OCI-LY1 (cell line): ENCODE measurements around the gene SPANXD.

Experiments
- H2AFZ ChIP-seq: fragments of 200-600 bp; sonication (generic), shearing (Covaris generic); 2 replicates; pipeline ENCODE4 v1.6.0; 2014; ENCODE audit warnings: antibody characterized with exemption, mild to moderate bottlenecking, low read length
- H3F3A ChIP-seq: fragments of 200-600 bp; sonication (generic), shearing (Covaris generic); 2 replicates; pipeline ENCODE4 v1.6.0; 2014; ENCODE audit warnings: mild to moderate bottlenecking, antibody characterized with exemption, low read length, moderate library complexity; ENCODE audit not compliant: insufficient read depth
- H3K27ac ChIP-seq: fragments of 200-600 bp; sonication (generic); 2 replicates; pipeline ENCODE4 v1.5.1; 2014; ENCODE audit warnings: low read length, mixed run types, mild to moderate bottlenecking, low read depth; ENCODE audit not compliant: poor library complexity, severe bottlenecking
- H3K27me3 ChIP-seq: fragments of 200-600 bp; sonication (generic); 2 replicates; pipeline ENCODE4 v1.6.0; 2014; ENCODE audit warnings: antibody characterized with exemption, mild to moderate bottlenecking, low read length, moderate library complexity; ENCODE audit not compliant: insufficient read depth
- H3K36me3 ChIP-seq: fragments of 200-600 bp; sonication (generic); 2 replicates; pipeline ENCODE4 v1.6.1; 2014; ENCODE audit warnings: mild to moderate bottlenecking, antibody characterized with exemption, low read length, moderate library complexity, mixed read lengths; ENCODE audit not compliant: insufficient read depth
- H3K4me1 ChIP-seq: fragments of 200-600 bp; sonication (generic); 2 replicates; pipeline ENCODE4 v1.5.1; 2014; ENCODE audit warnings: mild to moderate bottlenecking, low read length, moderate library complexity; ENCODE audit not compliant: insufficient read depth, severe bottlenecking
- H3K4me2 ChIP-seq: fragments of 200-600 bp; sonication (generic), shearing (Covaris generic); 2 replicates; pipeline ENCODE4 v1.6.1; 2014; ENCODE audit warnings: low read length
- H3K4me3 ChIP-seq: fragments of 200-600 bp; sonication (generic); 2 replicates; pipeline ENCODE4 v1.5.1; 2014; ENCODE audit warnings: low read length, low read depth, mild to moderate bottlenecking, mixed read lengths; ENCODE audit not compliant: poor library complexity, severe bottlenecking
- H3K79me2 ChIP-seq: fragments of 200-600 bp; shearing (Covaris generic); 2 replicates; pipeline ENCODE4 v1.6.1; 2016; ENCODE audit warnings: mixed run types, low read length, mixed read lengths; ENCODE audit not compliant: insufficient read depth
- H3K9ac ChIP-seq: fragments of 200-600 bp; sonication (generic), shearing (Covaris generic); 2 replicates; pipeline ENCODE4 v1.6.1; 2014; ENCODE audit warnings: mild to moderate bottlenecking, low read length, mixed read lengths
- H3K9me2 ChIP-seq: fragments of 200-600 bp; sonication (generic), shearing (Covaris generic); 2 replicates; pipeline ENCODE4 v1.6.1; 2014; ENCODE audit warnings: low read depth, mild to moderate bottlenecking, low read length, mixed read lengths
- H3K9me3 ChIP-seq: fragments of 200-600 bp; shearing (Covaris generic); 2 replicates; pipeline ENCODE4 v1.6.1; 2014; ENCODE audit warnings: low read length, mixed read lengths
- H4K20me1 ChIP-seq: fragments of 200-600 bp; sonication (generic), shearing (Covaris generic); 2 replicates; pipeline ENCODE4 v1.6.0; 2016; ENCODE audit warnings: mild to moderate bottlenecking, low read length; ENCODE audit not compliant: insufficient read depth
- CTCF ChIP-seq: fragments of 200-600 bp; sonication (generic), shearing (Covaris generic); IDR thresholded peaks from 2 replicates; pipeline ENCODE4 v1.5.1; 2017; ENCODE audit warnings: mild to moderate bottlenecking, antibody characterized with exemption, low read length, moderate library complexity, mixed read lengths
- EZH2 ChIP-seq: fragments of 200-600 bp; sonication (generic), shearing (Covaris generic); IDR thresholded peaks from 2 replicates; pipeline ENCODE4 v1.8.0; 2017; ENCODE audit warnings: borderline replicate concordance, mixed run types, mild to moderate bottlenecking, antibody characterized with exemption, low read length, moderate library complexity, mixed read lengths

Gene SPANXD

GRCh38 chrX:141668371-141668770 is 30.2 kb downstream of the SPANXD start:
- H3K9me3 ChIP-seq: no peaks in the 10 kb centered on the region
- H3K79me2 ChIP-seq: no peaks in the 10 kb centered on the region
- H3F3A ChIP-seq: no peaks in the 10 kb centered on the region
- no peak overlapping the region for H3K4me3 ChIP-seq
- H3K36me3 ChIP-seq: no peaks in the 10 kb centered on the region
- H4K20me1 ChIP-seq: no peaks in the 10 kb centered on the region
- H3K27me3 ChIP-seq: no peaks in the 10 kb centered on the region
- H3K4me2 ChIP-seq: no peak overlapping the region
- H3K9me2 ChIP-seq: no peaks in the 10 kb centered on the region
- H3K9ac ChIP-seq: no peak overlapping the region
- no peak for TF ChIP-seq CTCF
- no peak for TF ChIP-seq EZH2
- no peak overlapping the region for H3K27ac ChIP-seq
- H3K4me1 ChIP-seq: no peaks in the 10 kb centered on the region
- no peak overlapping the region for H2AFZ ChIP-seq

DNA sequence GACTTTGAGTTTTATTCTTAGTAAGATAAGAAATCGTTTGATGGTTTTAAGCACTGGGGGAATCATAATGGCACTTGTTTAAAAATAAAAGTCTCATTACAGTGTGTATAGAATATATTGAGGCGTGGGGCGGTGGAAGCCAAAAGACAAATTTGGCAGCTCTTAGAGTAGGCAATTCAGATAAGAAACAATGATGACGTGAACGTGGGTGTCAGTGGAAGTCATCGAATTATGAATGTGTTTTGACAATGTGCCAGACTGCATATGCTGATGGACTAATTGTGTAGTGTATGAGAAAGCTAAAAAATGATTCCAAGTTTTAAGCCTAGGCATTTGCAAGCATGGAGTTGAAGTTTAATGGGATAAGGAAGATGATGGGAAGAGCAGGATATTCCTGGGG is 35.8 kb downstream of the SPANXD start:
- Histone ChIP-seq H3K9me2 (no peaks in the 10 kb centered on the region), H3F3A (no peaks in the 10 kb centered on the region), H3K4me1 (no peaks in the 10 kb centered on the region), H3K79me2 (no peaks in the 10 kb centered on the region), H3K9me3 (no peaks in the 10 kb centered on the region), H3K9ac (no peak overlapping the region), H3K4me2 (no peak overlapping the region), H3K27ac (no peak overlapping the region), H3K27me3 (no peaks in the 10 kb centered on the region), H3K36me3 (no peaks in the 10 kb centered on the region), H4K20me1 (no peaks in the 10 kb centered on the region), H3K4me3 (no peak overlapping the region), H2AFZ (no peak overlapping the region)
- no peak for TF ChIP-seq EZH2
- no peak for TF ChIP-seq CTCF

DNA sequence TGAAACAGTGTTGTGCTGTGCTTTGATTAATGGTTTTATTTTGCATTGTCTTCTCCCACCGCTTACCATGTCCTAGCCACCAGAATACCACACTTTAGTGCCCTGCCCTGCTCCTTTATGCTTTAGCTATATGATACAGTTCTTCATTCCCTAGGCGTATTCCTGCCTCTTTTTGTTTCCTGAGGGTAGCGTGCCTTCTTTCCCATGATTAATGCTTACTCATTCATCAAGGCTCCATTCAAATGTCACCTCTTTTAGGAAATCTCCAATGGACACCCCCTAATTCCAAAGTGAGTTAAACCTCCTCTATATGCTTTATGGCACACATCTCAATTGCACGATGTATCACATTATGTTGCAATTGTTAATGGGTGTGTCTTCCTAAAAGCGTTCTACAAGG is 46.3 kb downstream of the SPANXD start:
- Histone ChIP-seq H3K27me3 (no peaks in the 10 kb centered on the region), H3K4me1 (no peaks in the 10 kb centered on the region), H3K4me2 (no peak overlapping the region), H3K9ac (no peak overlapping the region), H4K20me1 (no peaks in the 10 kb centered on the region), H3F3A (no peaks in the 10 kb centered on the region), H3K36me3 (no peaks in the 10 kb centered on the region), H3K4me3 (no peak overlapping the region), H3K79me2 (no peaks in the 10 kb centered on the region), H3K27ac (no peak overlapping the region), H2AFZ (no peak overlapping the region), H3K9me3 (no peaks in the 10 kb centered on the region), H3K9me2 (no peaks in the 10 kb centered on the region)
- TF ChIP-seq CTCF (no peak), EZH2 (no peak)
